ENCODE data around the gene CIAPIN1.

CIAPIN1 gene

DNA sequence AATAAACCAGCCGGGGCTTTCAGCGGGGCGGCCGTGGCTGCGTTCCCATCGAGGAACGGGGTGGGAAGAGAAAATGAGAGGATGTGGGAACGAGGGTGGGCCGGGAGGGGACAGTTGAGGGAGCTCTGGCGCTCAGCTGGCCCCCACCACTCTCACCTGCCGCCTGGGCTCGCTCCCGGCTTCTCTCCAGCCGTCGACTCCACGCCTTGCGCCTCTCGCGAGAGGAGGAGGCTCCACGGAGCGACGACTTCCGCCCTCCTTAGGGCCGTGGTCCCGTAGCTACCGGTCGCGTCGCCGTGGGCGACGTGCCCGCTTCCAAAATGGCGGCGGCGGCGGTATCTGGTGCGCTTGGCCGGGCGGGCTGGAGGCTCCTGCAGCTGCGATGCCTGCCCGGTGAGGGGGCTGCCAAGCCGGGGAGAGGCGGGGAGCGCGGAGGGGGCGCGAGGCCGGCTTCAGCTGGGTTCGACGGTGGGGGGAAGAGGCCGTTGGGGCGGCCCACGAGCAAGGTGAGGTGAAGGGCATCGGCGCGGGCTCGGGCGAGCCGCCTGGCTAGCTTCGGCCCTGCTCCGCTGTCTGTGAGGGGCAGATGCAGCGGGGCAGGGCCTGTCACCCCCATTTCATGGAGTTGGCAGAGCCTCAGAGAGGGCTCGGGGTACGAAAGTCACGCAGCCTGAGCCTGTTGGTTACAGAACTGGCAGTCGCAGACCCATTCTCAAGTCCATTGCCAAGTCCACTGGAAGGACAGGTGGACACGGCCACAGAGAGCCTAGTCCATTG, at the start of gene CIAPIN1, which contains the start of gene COQ9:
TSS of gene CIAPIN1 (minus strand) at position 200 of the 777 bp plus-strand sequence. CDS start 6,457 bp downstream, outside the sequence.
TSS of gene COQ9 (plus strand) at position 294 of the 777 bp plus-strand sequence. CDS start at position 321, 27 bp downstream.
- DNase-seq: peak; percentile 82

DNA sequence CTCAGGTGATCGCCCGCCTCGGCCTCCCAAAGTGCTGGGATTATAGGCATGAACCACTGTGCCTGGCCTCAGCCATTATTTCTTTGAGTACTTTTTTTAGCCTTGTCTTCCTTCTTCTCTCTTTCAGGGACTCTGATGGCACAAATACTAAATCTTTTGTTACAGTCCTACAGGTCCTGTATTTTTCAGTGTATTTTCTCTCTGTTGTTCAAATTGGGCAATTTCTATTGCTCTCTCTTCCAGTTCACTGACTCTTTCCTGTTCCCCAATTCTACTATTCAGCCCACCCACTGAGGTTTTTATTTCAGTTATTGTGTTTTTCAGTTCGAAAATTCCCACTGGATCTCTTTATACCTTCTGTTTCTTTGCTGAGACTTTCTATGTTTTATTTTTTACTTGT, 46.6 kb upstream of the CIAPIN1 start:
- DNase-seq: no peak

- no peak for DNase-seq
Observed at GRCh38 chr16:57489229-57489628, 42.0 kb upstream of the CIAPIN1 start.

DNA sequence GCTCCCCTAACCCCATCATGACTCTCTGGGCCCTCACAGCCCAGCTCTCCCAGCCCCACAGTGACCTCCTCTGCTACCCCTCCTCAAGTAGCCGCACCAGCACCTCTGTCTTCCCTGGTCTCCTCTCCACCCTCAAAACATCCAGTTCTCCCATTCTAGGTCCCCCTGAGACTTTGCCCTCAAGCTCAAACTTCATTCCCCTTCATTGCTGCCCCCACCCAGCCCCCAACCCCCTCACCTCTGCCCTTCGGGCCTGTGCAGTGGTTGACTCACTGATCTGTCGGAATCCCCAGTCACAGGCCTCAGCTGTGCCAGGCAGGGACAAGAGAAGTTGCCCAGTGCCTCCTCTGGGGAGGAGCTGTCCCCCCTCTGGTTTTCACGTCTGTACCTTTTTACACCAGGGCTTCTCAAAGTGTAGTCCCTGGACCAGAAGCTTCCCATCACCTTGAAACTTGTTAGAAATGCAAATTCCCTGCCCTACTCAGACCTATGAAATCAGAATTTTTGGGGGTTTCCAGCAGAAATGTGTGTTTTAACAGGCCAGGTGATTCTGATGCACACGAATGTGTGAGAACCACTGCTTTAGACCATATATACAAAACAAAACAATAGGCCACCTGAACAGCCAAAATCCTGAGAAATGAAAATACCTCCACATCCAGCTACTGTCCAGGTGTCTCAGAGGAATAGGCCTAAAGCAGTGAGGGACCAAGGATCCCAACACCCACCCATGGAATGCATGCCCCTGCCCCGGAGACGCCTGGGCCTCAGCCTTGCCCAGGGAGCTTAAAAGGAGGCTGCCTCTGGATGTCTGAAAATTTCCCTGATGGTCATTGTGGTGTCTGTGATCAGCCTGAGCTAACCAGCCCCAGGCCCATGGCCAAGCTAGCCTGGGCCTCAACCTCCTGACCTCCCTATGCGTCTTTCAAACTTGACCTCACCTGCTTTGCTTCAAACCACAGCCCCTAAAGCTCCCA, 40.0 kb upstream of the CIAPIN1 start:
- DNase-seq: no peak

GRCh38 chr16:57485916-57486857, 39.0 kb upstream of the CIAPIN1 start, which contains the start of gene DOK4:
TSS of gene DOK4 (minus strand) at chr16:57486493. CDS start at chr16:57479507, 6,986 bp downstream.
- peak; percentile 67 for DNase-seq

DNA sequence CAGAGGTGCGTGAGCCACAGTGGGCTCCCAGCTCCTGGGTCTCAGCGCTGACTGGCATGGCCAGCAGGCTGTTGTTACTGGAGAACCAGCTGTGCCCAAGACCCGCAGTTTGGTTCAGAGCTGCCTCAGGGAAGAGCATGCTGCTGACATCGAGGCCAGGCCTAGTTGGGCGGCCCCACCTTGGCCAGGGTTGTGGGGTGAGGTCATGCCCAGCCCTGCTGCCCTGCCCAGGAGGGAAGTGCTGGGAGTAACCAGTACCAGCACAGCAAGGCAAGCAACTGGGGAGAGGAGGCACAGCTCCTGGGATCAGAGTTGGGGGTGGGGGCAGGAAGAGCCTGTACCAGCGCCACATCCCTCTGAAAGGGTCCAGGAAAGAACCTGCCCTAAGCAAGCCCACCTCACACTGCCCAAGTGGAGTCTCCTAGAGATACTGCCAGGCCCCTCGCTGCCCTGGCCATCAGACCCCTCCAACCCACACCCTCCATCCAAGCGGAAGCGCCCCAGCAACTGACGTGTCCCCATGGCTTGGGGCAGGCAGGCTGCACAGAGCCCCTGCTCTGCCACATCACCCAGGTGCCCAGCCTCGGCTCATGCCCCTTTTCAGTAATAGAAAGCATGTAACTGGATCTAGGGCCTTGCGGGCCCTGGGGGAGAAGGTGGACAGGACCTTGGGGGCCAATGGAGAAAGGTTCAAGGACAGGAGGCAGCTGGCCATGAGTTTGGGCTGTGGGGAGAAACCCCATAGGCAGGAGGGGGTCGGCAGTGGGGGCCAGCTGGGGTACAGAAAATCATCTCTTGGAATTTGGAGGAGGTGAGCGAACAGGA, 38.1 kb upstream of the CIAPIN1 start:
- DNase-seq: no peak

DNA sequence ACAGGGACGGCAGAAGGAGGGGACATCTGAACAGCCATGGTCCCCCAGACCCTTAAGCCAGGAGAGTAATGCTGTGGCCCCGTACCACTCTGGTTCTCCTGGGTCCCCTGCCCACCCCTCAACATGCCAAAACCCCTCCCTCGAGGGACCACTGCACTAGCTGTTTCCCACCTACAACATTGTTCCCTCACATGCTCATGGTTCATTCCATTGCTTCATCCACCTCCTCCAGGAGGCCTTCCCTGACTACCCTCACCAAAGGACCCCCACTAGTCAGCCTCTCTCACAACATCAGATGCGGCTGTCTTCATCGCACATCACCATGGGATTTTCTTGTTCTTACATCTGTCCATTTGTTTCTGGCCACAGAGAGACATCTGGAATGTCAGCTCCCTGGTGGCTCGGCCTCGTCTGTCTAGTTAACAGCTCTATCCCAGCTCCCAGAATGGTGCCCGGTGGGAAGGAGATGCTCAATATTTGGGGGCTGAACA, 37.4 kb upstream of the CIAPIN1 start:
- DNase-seq: no peak

DNA sequence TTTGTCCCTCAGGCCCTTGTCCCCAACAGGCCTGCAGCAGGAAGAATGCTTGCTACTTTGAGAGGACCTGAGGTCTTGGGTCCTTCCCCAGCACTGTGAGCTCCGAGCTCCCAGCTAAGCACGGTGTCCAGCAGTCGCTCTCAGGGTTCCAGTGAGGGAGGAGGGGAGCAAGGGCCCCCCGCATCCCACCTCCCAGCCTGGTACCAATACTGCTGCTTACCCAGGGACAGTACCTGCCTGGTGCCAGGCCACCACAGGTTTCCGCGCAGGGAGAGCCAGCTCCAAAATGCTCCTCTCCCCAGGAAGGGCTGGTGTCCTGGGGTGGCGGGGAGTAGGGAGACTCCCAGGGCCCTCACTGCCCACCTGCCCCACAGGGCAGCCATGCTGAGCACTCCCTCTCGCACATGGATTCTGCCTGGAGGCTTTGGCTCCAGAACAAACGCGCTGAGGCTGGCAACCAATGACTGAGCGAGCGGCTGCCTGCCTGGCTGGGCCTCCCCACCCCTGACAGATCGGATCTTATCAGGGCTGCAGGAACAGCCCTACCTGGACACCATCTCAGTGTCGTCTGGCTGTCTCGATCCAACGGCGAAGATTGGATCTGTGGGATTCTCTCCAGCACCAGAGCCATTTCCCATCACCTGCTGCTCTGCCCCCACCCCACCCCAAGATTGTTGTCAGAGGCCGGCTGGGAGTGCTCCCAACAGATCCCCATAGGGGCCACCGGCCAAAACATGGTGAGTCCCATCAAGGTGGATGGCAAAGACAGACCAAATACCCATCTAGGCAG, 36.7 kb upstream of the CIAPIN1 start:
- DNase-seq: no peak

- no peak for DNase-seq
Observed at GRCh38 chr16:57482845-57483545, 35.8 kb upstream of the CIAPIN1 start.

- no peak for DNase-seq
Observed at GRCh38 chr16:57481421-57481820, 34.2 kb upstream of the CIAPIN1 start.

GRCh38 chr16:57480754-57481230, 33.6 kb upstream of the CIAPIN1 start:
- DNase-seq: no peak

GRCh38 chr16:57479976-57480753, 33.0 kb upstream of the CIAPIN1 start:
- DNase-seq: no peak

DNA sequence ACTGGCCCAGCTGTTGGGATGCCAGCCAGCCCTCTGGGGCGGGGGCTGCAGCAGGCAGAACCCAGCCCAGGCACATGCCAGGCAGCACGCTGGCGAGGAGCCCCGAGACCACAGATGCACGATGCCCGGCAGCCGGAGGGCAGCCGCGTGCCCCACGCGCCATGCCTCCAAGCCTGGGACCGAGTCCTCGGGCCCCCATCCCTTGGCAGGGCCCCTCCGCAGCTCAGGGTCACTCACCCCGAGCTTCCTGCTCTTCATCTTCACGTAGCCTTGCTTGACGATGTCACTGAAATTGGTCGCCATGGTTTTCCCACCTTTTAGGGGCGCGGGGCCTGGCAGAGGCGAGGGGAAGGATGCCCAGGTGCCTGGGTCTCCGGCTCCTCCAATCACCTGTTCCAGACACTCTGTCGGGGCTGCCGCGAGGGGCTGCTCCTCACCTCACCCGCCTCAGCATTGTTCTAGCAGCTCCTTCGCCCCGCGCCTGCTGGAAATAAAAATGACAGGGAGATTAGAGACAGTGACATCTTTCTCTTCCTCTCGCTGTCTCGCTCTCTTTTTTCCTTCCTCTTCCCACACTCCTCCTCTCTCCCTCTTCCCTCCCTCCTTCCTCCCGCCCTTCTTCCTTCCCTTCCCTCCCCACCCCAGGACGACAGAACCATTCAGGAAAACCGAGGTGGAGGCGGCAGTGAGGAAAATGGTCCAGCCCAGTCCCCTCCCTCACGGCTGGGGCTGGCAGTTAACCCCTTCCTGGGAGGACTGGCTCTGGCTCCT, 32.2 kb upstream of the CIAPIN1 start:
- DNase-seq: no peak

- DNase-seq: no peak
Observed at GRCh38 chr16:57478396-57479204, 31.4 kb upstream of the CIAPIN1 start.

GRCh38 chr16:57477531-57478202, 30.5 kb upstream of the CIAPIN1 start:
- DNase-seq: no peak
